K562 (cell line): ENCODE measurements around the gene PRC1.
"Not testable (repeated sequence)": the region's sequence is repeated elsewhere in the genome, so short reads cannot be mapped to it uniquely, and the experiment has no call there.

Experiments used
- CTCF ChIP-seq, 3 experiments: IDR thresholded peaks in 2 of 3; conservative IDR thresholded peaks in 1 of 3; 2 replicates each; pipeline ENCODE4 v1.5.1; 2011 to 2012; ENCODE audit warnings: low read length in 3 of 3, mild to moderate bottlenecking in 3 of 3, control low read depth in 2 of 3, improper control_type of control experiment in 1 of 3, inconsistent platforms in 1 of 3, low read depth in 1 of 3, mixed read lengths in 1 of 3, moderate library complexity in 1 of 3; ENCODE audit not compliant: insufficient read depth in 2 of 3
- HMG20B ChIP-seq: fragments of 250-450 bp; sonication (Bioruptor Pico); IDR thresholded peaks from 2 replicates; pipeline ENCODE4 v1.5.0; 2021; ENCODE audit warnings: mild to moderate bottlenecking
- MAX ChIP-seq: sonication (generic); formaldehyde crosslinking; IDR thresholded peaks from 2 replicates; pipeline ENCODE4 v1.9.0; 2022; ENCODE audit warnings: mild to moderate bottlenecking, missing genetic modification reagents
- RCOR1 ChIP-seq, 2 experiments: IDR thresholded peaks; 2 replicates each; pipeline ENCODE4 v1.6.1; 2012; ENCODE audit warnings: low read depth in 2 of 2, low read length in 2 of 2, borderline replicate concordance in 1 of 2, improper control_type of control experiment in 1 of 2
- REST ChIP-seq, 2 experiments: fragments of 450-650 bp; formaldehyde crosslinking in 1 of 2; IDR thresholded peaks; 2 replicates each; pipeline versions ENCODE4 v1.4.0 to v1.6.1; 2014 to 2020; ENCODE audit warnings: mild to moderate bottlenecking in 2 of 2, borderline replicate concordance in 1 of 2, low read depth in 1 of 2
- ZNF282 ChIP-seq: sonication (generic); formaldehyde crosslinking; IDR thresholded peaks from 2 replicates; pipeline ENCODE4 v1.8.1; 2023; ENCODE audit warnings: missing genetic modification reagents
- ZNF512 ChIP-seq: IDR thresholded peaks from 2 replicates; pipeline ENCODE4 v1.6.1; 2016; ENCODE audit warnings: missing genetic modification characterization, missing compliant biosample characterization
- ZNF699 ChIP-seq: fragments of 250-450 bp; sonication (Bioruptor Pico); IDR thresholded peaks from 2 replicates; pipeline ENCODE4 v1.8.0; 2021; ENCODE audit warnings: mild to moderate bottlenecking, moderate library complexity; ENCODE audit not compliant: insufficient replicate concordance
- ZZZ3 ChIP-seq: fragments of 450-650 bp; IDR thresholded peaks from 2 replicates; pipeline ENCODE4 v1.6.1; 2016; ENCODE audit warnings: antibody characterized with exemption, mild to moderate bottlenecking, moderate library complexity

DNA sequence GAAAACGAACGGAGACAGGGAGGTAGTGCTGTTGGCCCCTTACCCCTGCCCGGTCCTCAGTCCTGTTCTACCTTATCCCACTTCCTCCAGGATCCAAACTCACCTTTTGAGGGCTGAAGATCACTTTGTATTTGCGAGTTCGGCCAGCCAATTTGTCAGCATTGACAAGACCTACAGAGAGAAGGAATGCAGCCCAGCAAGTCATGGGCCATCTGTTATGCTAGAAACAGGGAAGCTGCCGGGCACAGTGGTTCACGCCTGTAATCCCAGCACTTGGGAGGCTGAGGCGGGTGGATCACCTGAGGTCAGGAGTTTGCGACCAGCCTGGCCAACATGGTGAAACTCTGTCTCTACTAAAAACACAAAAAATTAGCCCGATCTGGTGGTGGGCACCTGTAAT lies 19.4 kb upstream of the PRC1 start:
- not testable (repeated sequence) for TF ChIP-seq CTCF (IDR thresholded peaks at IDR 0.05 in 2 of 3, conservative IDR thresholded peaks at IDR 0.05 in 1 of 3; ENCODE audit: insufficient read depth in 2 of 3, low read depth in 1 of 3, low read length in 3 of 3); HMG20B (CRISPR knock-in tag); ZNF282 (CRISPR knock-in tag); REST (IDR thresholded peaks at IDR 0.05; ENCODE audit: borderline replicate concordance); REST (CRISPR knock-in tag; IDR thresholded peaks at IDR 0.05; ENCODE audit: low read depth); RCOR1 (IDR thresholded peaks at IDR 0.05; ENCODE audit: borderline replicate concordance in 1 of 2, low read depth in 2 of 2, low read length in 2 of 2); ZNF512 (tag); MAX (CRISPR knock-in tag); ZNF699 (CRISPR knock-in tag); ZZZ3
